Stimulated activated CD4-positive, alpha-beta T cell treated with anti-CD3 and anti-CD28 coated beads, Interleukin-1b, Interleukin-23, amount 100 ng/mL, for 1 hour (primary cell): ENCODE results near the gene EXOSC1.
"Not testable (repeated sequence)": the region's sequence is repeated elsewhere in the genome, so short reads cannot be mapped to it uniquely, and the experiment has no call there.

ENCODE experiments used
- DNase-seq, 2 donors: peaks; one replicate each; pipeline ENCODE4 v3.0.0-alpha.2; 2020; ENCODE audit warnings: low read depth in 2 of 2

The EXOSC1 gene

DNA sequence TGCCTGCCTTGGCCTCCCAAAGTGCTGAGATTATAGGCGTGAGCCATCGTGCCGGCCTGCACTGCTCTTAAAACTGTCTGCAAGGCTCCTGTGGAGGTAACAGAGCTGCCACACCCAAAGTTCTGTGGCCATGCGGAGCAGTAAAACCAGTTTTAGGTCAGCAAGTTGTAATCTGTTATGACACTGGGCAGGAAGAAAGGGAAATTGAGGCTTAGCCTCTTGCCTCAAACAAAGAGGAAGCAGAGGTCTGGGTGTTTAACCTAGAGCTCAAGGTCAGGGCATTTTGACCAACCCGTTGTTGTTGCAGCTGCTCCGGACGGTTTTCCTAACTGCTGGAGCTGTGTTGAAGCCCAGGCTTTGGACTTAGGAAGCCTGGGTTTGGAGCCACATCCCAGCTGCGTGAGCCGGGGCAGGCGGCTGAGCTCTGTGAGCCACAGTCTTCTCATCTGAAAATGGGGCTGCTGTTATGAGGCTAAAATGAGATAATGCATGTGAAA lies 37.3 kb downstream of the EXOSC1 start:
- DNase-seq, result no peak

DNA sequence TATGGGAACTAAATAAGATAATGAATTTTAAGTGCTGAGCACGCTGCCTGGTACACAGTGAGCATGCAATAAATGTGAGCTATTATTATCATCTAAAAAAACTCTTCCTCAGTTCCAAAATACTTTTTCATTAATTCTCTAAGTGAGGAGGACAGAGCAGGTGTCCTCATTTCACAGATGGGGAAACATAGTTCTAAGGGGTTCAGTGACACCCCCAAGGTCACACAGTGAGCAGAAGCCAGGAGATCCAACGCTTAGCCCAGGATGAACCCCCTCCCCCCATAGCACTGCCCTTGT lies 37.9 kb downstream of the EXOSC1 start:
- no peak for DNase-seq

DNA sequence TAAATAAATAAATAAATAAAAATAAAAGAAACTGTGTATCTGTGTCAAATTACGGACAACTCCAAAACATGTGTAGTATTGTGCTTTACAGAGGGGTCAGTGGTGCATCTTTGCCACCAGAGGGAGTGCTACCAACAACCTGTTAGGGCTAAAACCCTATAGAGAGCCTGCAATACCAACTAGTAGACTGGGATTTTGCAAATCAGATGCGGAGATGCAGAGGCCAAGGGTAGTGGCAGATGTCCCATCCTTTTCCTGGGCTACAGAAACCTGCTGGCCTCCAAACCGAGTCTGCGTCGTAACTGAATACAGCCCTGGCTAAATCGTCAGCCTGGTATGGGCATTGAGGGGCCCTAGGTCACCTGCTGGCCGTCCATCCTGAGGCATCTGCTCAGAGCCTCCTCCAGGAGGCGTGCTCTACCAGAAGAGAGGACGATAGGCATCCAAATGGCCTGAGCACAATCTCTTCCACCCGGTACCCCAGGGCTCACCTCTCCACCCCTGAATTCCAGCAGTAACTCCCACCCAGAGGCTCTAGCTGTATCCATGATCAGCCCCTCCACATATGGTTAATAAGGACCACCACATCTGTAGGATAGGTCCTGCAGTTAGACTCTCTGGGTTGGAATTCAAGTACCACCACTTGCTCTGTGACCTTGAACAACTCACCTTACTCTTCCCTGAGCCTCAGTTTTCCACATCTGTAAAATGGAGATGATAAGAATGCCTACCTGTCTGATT lies 38.4 kb downstream of the EXOSC1 start:
- DNase-seq, result no peak

DNA sequence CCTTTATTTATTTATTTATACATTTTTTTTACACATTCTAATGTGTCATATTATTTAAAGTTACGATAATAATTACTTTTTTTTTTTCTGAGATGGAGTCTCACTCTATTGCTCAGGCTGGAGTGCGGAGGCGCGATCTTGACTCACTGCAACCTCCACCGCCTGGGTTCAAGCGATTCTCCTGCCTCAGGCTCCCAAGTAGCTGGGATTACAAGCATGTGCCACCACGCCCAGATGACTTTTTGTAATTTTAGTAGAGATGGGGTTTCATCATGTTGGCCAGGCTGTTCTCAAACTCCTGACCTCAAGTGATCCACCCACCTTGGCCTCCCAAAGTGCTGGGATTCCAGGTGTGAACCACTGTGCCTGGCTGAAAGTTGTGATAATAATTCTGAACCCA lies 39.3 kb downstream of the EXOSC1 start:
- DNase-seq, result not testable (repeated sequence)

DNA sequence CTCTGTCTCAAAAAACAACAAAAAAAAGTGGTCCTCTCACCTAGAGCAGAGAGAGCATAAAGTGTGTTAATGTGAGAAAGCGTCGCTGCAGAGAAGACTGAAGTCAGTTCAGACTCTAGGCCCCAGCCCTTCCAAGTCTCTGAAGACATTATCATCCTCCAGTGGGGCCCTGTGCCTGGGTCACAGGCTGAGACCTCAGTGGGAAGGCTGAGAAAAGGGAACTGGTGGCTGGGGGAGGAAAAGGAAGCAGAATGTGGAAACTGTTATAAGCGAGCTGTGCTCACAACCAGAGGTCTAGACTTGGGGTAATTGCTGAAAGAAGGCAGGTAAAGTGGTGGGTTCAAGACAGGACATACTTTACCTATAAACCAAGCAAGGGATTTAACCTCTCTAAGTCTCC lies 39.7 kb downstream of the EXOSC1 start:
- no peak for DNase-seq

DNA sequence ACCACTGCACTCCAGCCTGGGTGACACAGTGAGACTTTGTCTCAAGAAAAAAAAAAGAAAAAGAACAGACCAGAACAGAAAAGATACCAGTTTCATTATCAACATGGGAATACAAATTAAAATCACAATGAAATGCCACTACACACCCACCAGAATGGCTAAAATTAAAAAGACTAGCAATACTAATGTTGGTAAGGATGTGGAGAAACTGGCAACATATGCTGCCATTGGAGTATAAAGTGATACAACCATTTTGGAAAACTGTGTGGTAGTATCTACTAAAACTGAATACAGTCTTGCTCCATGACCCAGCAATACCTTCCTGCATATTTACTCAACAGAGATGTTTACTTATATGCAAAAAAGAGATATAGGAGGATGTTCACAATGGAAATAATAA lies 41.8 kb downstream of the EXOSC1 start:
- DNase-seq, result no peak

DNA sequence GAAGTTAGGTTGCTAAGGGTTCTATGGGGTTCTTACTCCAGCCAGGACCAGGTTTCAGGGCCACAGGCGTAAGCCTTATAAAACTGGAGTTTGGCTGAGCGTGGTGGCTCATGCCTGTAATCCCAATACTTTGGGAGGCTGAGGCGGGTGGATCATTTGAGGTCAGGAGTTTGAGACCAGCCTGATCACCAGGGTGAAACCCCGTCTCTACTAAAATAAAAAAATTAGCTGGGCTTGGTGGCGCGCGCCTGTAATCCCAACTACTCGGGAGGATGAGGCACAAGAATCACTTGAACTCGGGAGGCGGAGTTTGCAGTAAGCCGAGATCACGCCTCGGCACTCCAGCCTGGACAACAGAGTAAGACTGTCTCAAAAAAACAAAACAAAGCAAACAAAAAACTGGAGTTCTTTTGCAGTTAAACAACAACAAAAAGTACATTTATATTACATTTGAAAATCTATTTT lies 44.3 kb downstream of the EXOSC1 start:
- DNase-seq, result no peak

DNA sequence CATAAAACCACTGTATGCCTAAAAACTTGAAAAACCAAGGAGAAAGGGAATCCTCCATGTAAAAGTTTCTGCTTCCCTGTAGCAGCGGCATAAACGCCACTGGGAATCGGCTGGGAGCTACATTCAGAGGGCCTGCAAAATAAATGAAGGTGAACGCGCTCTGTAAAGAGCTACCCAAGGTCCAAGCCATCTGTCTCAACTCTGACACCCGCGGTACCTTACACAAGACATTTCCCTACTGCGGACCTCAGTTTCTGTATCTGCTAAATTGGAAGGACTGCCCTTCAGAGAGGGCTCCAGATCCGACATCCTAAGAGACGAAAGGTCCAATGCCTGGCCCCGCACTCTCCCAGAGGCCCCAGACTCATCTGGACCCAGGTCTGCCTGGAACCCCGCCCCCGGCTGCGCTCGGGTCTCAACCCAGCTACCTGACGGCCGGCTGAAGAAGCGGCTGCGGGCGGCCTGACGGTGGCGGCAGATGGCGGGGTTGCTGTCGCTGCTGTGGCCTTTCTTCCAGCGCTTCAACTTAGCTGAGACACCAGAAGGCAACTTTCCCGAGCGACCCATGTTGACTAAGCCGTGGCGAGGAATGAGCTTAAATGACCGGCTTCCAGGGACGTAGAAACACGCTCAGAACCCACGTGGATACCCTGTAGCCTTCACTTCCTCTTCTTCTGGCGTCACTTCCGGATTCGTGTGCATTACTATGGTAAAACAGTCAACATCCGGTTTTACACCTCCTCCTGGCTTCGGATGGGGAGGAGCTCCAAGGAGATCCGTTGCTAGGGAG lies 44.9 kb downstream of the EXOSC1 start, which contains the start of gene RRP12:
Gene RRP12 (minus strand): TSS at position 676 of the 790 bp plus-strand sequence. CDS start 109 bp downstream, at position 567.
- peak in 1 of 2 donors; percentile 60 for DNase-seq

DNA sequence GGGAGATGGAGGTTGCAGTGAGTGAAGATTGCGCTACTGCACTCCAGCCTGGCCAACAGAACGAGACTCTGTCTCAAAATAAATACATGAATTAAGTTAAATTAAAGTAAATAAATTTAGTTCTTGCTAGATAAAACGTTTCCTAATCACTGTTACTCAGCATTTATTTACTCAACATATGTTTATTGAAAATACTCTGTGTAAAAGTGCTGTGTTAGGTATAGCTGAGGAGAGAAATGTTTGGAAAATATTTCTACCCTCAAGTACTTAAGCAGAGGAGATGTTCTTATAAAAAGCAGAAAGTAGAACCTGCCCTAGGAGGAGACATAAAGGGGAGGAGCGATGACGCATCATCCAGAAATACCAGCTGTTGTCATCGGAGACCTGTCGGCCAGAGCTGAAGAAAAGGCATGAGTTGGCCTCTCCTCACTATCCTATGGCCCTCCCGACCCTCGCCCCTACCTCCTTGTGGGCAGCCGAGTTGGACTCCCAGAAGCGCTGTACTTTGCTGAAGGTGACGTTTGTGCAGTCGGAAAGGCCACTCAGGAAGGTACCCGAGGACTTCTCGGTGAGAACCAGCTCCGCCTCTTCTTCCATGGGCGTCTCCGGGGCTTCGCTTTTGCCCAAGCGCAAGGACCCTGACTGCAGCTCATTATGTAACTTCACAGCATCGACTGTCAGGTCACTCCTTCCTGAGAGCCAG lies 45.8 kb downstream of the EXOSC1 start:
- DNase-seq, result no peak

DNA sequence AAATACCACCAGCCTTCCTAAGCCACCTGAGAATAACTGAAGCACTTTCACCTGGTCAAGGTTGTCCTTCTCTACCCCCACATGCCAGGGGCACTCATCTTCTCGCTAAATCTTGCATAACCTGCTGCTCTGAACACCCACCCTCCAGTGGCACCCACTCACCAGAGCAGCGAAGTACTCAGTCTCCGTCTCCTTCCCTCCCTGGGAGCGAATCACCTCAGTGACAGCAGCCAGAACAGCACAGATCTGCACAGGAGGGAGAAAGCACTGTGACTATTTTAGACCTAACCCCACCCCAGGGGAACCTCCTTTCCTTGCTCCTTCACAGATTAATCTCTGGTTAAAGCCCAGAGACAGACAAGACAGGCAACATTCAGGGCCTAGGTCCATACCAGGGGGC lies 49.8 kb downstream of the EXOSC1 start:
- no peak for DNase-seq

DNA sequence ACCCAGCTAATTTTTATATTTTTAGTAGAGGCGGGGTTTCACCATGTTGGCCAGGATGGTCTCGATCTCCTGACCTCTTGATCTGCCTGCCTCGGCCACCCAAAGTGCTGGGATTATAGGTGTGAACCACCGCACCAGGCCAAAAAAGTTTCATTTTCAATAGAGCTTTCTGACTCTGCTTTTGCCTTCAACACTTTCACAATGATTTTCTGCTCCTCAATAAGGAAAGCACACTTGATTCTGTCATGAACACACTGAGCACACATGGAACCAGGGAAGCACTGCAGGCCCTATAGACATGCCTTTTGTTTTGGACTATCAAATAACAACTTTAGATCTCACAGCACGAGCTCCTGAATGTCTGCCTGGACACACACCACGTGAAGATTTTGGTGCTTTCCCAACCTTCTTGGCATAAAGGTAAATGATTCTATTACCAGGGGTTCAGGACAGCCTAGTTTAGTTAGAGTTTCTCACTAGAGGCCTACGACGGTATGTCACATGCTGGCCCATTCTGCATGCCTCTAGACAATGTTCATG lies 52.7 kb downstream of the EXOSC1 start:
- no peak for DNase-seq

DNA sequence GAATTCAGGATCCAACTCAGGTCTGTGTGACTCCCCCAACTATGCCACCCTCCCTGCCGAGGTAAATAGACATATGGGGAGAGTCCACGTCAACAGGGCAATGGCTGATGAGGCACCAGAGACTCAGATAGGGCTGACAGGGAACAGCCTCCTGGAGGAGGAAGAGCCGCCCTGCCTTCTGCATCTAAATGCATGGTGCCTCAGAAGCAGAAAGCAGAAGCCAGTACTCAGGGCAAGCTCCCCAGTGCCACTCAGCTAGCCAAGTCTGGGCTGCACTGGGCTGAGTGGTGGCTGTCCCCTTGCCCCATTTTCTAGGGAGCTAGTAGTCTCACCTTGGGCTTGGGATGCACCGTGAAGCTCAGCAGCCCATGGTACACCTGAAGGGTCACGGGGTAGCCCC lies 55.7 kb downstream of the EXOSC1 start:
- no peak for DNase-seq

DNA sequence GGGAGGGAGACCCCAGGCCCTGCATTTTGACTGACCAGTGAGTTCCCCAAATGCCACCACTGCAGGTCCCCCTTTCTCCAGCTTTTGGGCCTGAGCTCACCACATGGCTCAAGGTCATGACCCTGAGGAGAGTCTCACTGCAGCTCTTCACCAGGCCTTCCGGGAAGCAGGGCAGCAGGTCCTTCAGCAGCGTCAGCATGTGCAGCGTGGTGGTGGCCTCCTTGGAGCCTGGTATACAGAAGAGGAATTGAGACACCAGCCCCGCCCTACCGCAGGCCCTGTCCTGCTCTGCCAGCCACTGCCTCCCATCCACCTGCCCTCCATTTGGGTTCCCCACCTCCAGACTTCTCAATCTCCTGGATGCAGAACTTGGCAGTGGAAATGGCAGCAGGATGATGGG lies 57.7 kb downstream of the EXOSC1 start:
- no peak for DNase-seq
